ENCODE results near the gene ATP8A1. TPM values are rescaled to one million over a fixed set of nuclear protein-coding genes. Genes with fewer than 3 reads are reported as not detected.

ATP8A1 gene
- total RNA-seq, 4 donors from 2014 or later = 6.2 to 10.8 (median 7.1) TPM

DNA sequence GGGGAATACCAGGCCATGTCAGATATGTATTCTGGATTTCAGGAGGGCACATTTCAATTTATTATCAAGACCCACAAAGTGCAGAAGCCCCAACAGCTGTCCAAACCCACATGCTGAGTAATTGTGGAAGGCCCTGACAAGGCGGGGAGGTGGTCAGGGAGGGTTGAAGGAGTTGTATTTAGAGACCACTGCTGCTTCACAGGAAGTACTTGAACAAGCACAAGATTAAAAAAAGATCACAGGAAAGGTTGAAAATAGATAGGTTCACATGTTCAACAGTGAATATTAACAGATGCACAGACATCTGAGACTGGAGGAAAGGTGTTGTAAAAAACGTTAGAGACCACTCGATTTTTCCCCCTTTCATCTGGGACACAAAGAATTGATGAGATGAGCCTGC, 17.9 kb downstream of the ATP8A1 start:
- Histone ChIP-seq H3K36me3 (no peaks in the 10 kb centered on the region), H3K27ac (replicated peaks in 1 of 4) (no peak overlapping the region), H3K4me1 (peaks cover 0 to 10% (median 1%) of the 10 kb centered on the region in 4 donors), H3K4me3 (no peak overlapping the region), H3K9me3 (no peaks in the 10 kb centered on the region), H3K27me3 (no peaks in the 10 kb centered on the region)
- TF ChIP-seq POLR2A (IDR thresholded peaks at IDR 0.05; ENCODE audit: low read depth) = no peak
- no peak for TF ChIP-seq POLR2AphosphoS5 (IDR thresholded peaks at IDR 0.05)
- DNase-seq (ENCODE audit: extremely low spot score) = no peak
- 53% methylated on average over 3 of the region's 3 CpGs for WGBS
- intact Hi-C loops (cut with DNase I) = no loop called here

DNA sequence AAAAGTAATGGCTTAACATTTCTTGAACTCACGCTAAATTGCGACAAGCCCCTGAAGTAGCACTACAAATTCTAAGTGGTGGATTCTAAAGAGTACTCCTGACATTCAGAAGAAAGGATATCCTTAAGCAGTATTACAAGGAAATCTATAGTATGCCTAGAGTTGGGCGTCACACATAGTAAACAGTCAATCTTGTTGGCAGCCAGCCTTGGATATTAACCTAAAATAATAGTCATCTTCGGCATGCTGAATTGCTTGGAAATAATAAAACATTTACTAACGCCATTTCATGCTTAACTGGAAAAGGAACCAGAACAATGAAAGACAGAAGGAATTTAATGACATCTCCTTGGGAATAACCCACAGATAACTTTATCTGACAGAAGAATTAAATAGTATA, 18.6 kb downstream of the ATP8A1 start:
- intact Hi-C loops (cut with DNase I) = no loop called here
- H3K27ac ChIP-seq (replicated peaks in 1 of 4) = no peak overlapping the region
- WGBS = 84% methylated on average over 5 of the region's 5 CpGs
- H3K9me3 ChIP-seq = no peaks in the 10 kb centered on the region
- no peaks in the 10 kb centered on the region for H3K36me3 ChIP-seq
- TF ChIP-seq POLR2AphosphoS5 (IDR thresholded peaks at IDR 0.05) = no peak
- TF ChIP-seq POLR2A (IDR thresholded peaks at IDR 0.05; ENCODE audit: low read depth) = no peak
- TF ChIP-seq CTCF (IDR thresholded peaks at IDR 0.05) = no peak
- no peak for TF ChIP-seq EP300 (IDR thresholded peaks at IDR 0.05)
- no peak overlapping the region for H3K4me3 ChIP-seq
- peaks cover 0 to 15% (median 1%) of the 10 kb centered on the region in 4 donors for H3K4me1 ChIP-seq
- no peak for DNase-seq (ENCODE audit: extremely low spot score)
- H3K27me3 ChIP-seq = no peaks in the 10 kb centered on the region

DNA sequence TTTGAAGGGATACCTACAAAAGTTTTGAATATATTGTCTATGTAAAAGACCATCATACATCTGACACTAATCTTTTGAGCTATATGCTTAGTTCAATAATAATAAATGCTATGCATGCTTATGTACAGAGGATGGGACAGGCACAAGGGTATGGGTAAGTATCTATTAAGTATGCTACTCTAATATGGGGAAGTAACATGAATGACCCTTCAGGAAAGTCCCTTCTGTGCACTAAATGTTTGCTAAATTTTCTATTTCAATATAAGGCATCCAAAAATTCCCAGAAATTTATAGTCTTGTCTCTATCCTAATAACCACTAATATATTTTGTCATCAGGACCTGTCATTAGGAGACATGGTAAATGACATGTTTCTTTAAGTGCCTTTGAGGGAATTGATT, 19.0 kb downstream of the ATP8A1 start:
- no peaks in the 10 kb centered on the region for H3K27me3 ChIP-seq
- no peaks in the 10 kb centered on the region for H3K36me3 ChIP-seq
- intact Hi-C loops (cut with DNase I) = no loop called here
- H3K4me3 ChIP-seq = no peak overlapping the region
- H3K27ac ChIP-seq (replicated peaks in 1 of 4) = no peak overlapping the region
- DNase-seq (ENCODE audit: extremely low spot score) = no peak
- H3K4me1 ChIP-seq = peaks cover 0 to 15% (median 1%) of the 10 kb centered on the region in 4 donors
- H3K9me3 ChIP-seq = no peaks in the 10 kb centered on the region
- no peak for TF ChIP-seq CTCF (IDR thresholded peaks at IDR 0.05)
- no peak for TF ChIP-seq EP300 (IDR thresholded peaks at IDR 0.05)
- TF ChIP-seq POLR2A (IDR thresholded peaks at IDR 0.05; ENCODE audit: low read depth) = no peak
- TF ChIP-seq POLR2AphosphoS5 (IDR thresholded peaks at IDR 0.05) = no peak

- H3K4me3 ChIP-seq = no peak overlapping the region
- H3K4me1 ChIP-seq = peaks cover 0 to 15% (median 1%) of the 10 kb centered on the region in 4 donors
- intact Hi-C loops (cut with DNase I) = no loop called here
- no peaks in the 10 kb centered on the region for H3K27me3 ChIP-seq
- WGBS = 83% methylated on average over 3 of the region's 3 CpGs
- no peak for TF ChIP-seq EP300 (IDR thresholded peaks at IDR 0.05)
- TF ChIP-seq CTCF (IDR thresholded peaks at IDR 0.05) = no peak
- no peak for TF ChIP-seq POLR2A (IDR thresholded peaks at IDR 0.05; ENCODE audit: low read depth)
- no peaks in the 10 kb centered on the region for H3K36me3 ChIP-seq
- DNase-seq (ENCODE audit: extremely low spot score) = no peak
- H3K9me3 ChIP-seq = no peaks in the 10 kb centered on the region
- H3K27ac ChIP-seq (replicated peaks in 1 of 4) = no peak overlapping the region
Observed at GRCh38 chr4:42637104-42637503, 19.8 kb downstream of the ATP8A1 start.

- Histone ChIP-seq H3K4me3 (no peak overlapping the region), H3K36me3 (no peaks in the 10 kb centered on the region), H3K9me3 (no peaks in the 10 kb centered on the region), H3K27ac (replicated peaks in 1 of 4) (no peak overlapping the region), H3K4me1 (peaks cover 0 to 15% (median 1%) of the 10 kb centered on the region in 4 donors), H3K27me3 (no peaks in the 10 kb centered on the region)
- no peak for DNase-seq (ENCODE audit: extremely low spot score)
- intact Hi-C loops (cut with DNase I) = no loop called here
- TF ChIP-seq EP300 (IDR thresholded peaks at IDR 0.05) = no peak
- TF ChIP-seq CTCF (IDR thresholded peaks at IDR 0.05) = no peak
- TF ChIP-seq POLR2A (IDR thresholded peaks at IDR 0.05; ENCODE audit: low read depth) = no peak
- no peak for TF ChIP-seq POLR2AphosphoS5 (IDR thresholded peaks at IDR 0.05)
- WGBS = 76% methylated on average over 3 of the region's 3 CpGs
Observed at GRCh38 chr4:42636645-42636949, 20.3 kb downstream of the ATP8A1 start.

Data from esophagus muscularis mucosa (tissue), 4 donors.